K562 (cell line): ENCODE measurements around the gene RPF1. TPM values are rescaled to one million over a fixed set of nuclear protein-coding genes. Genes with fewer than 3 reads are reported as not detected.

Experiments
- ATAC-seq: fragments of 200-7000 bp; cut with Tn5 transposase; 3 replicates; pipeline ENCODE4 v1.9.1; 2020; ENCODE audit warnings: moderate library complexity
- BruUV-seq: library from RNA; stranded (reverse); fragments of 400-500 nt; replicated peaks from 2 replicates; lab custom pipeline; 2021; lab: Mats Ljungman, UMichigan
- CTCF ChIA-PET: fragments of 300-600 bp; formaldehyde crosslinking; extraction: SDS; loops from one replicate; lab custom pipeline; 2021; ENCODE audit warnings: low intra/inter-chr PET ratio; lab: Yijun Ruan, JAX
- POLR2A ChIA-PET: fragments of 300-600, 350-650 bp; sonication (Branson Sonifier 250); formaldehyde crosslinking; extraction: SDS; loops from one replicate; lab custom pipeline; 2021; ENCODE audit warnings: antibody characterized with exemption, inconsistent platforms; lab: Yijun Ruan, JAX
- DNase-seq, 4 experiments: peaks; one replicate each; pipeline versions ENCODE4 v3.0.0 to v3.0.0-alpha.2; 2011 to 2018; ENCODE audit warnings: low spot score in 3 of 4, mixed read lengths in 3 of 4; ENCODE audit errors: extremely low read depth in 1 of 4
- FAIRE-seq: peaks from 2 replicates; lab custom pipeline; 2011; peaks lifted over from hg19 to GRCh38; lab: Jason Lieb, UNC
- H2AFZ ChIP-seq: 2 replicates; pipeline ENCODE4 v1.6.0; 2011; ENCODE audit warnings: low read depth, low read length, control low read depth, inconsistent platforms
- H3K27ac ChIP-seq: fragments of 200-600 bp; 3 replicates; pipeline ENCODE4 v1.8.0; 2011; ENCODE audit warnings: low read depth, mild to moderate bottlenecking, control low read depth, inconsistent platforms, low read length, moderate library complexity, mixed read lengths; ENCODE audit errors: extremely low read depth
- H3K27me3 ChIP-seq, 2 experiments: fragments of 300-600 bp in 1 of 2; 2 replicates in 1 of 2; 3 replicates in 1 of 2; pipeline versions ENCODE4 v1.6.0 to v1.8.0; 2011; ENCODE audit warnings: inconsistent platforms in 2 of 2, low read length in 2 of 2, mild to moderate bottlenecking in 1 of 2, mixed read lengths in 1 of 2, moderate library complexity in 1 of 2; ENCODE audit not compliant: control insufficient read depth in 2 of 2, insufficient read depth in 2 of 2
- H3K36me3 ChIP-seq: fragments of 300-600 bp; 3 replicates; pipeline ENCODE4 v1.8.0; 2011; ENCODE audit warnings: mild to moderate bottlenecking, low read length, inconsistent platforms; ENCODE audit not compliant: control insufficient read depth, insufficient read depth
- H3K4me1 ChIP-seq, 2 experiments: fragments of 200-600 bp in 1 of 2; replicated peaks in 1 of 2; 2 replicates in 1 of 2; 3 replicates in 1 of 2; pipeline versions ENCODE4 v1.5.1 to v1.8.0; 2011; ENCODE audit warnings: inconsistent platforms in 2 of 2, low read length in 2 of 2, mild to moderate bottlenecking in 1 of 2, mixed read lengths in 1 of 2, moderate library complexity in 1 of 2; ENCODE audit not compliant: control insufficient read depth in 2 of 2, insufficient read depth in 2 of 2
- H3K4me2 ChIP-seq: 2 replicates; pipeline ENCODE4 v1.6.1; 2011; ENCODE audit warnings: low read length, control low read depth, inconsistent platforms, mixed read lengths; ENCODE audit not compliant: insufficient read depth
- H3K4me3 ChIP-seq: fragments of 200-600 bp; sonication (generic), shearing (Covaris generic); 2 replicates; pipeline ENCODE4 v1.5.1; 2016; ENCODE audit warnings: control low read depth, inconsistent platforms
- H3K79me2 ChIP-seq: fragments of 200-600 bp; 3 replicates; pipeline ENCODE4 v1.8.0; 2011; ENCODE audit warnings: low read length, inconsistent platforms; ENCODE audit not compliant: control insufficient read depth, insufficient read depth
- H3K9ac ChIP-seq, 2 experiments: 2 replicates each; pipeline versions ENCODE4 v1.6.0 to v1.6.1; 2011; ENCODE audit warnings: low read depth in 2 of 2, low read length in 2 of 2, control low read depth in 1 of 2, inconsistent platforms in 1 of 2, mild to moderate bottlenecking in 1 of 2, mixed read lengths in 1 of 2; ENCODE audit not compliant: insufficient read depth in 1 of 2
- H3K9me1 ChIP-seq: one replicate; pipeline ENCODE4 v1.6.0; 2011; ENCODE audit warnings: inconsistent platforms, mild to moderate bottlenecking, low read length, moderate library complexity; ENCODE audit not compliant: control insufficient read depth, insufficient read depth
- H3K9me3 ChIP-seq: replicated peaks from 2 replicates; pipeline ENCODE4 v1.5.1; 2011; ENCODE audit warnings: low read depth, low read length, inconsistent platforms; ENCODE audit not compliant: control insufficient read depth, insufficient read depth
- H4K20me1 ChIP-seq: replicated peaks from 2 replicates; pipeline ENCODE4 v1.6.1; 2011; ENCODE audit warnings: low read length, inconsistent platforms, mixed read lengths; ENCODE audit not compliant: control insufficient read depth, insufficient read depth
- ARID1B ChIP-seq: fragments of 450-650 bp; IDR thresholded peaks from 2 replicates; pipeline ENCODE4 v1.6.1; 2016; ENCODE audit warnings: antibody characterized with exemption, mild to moderate bottlenecking, inconsistent platforms
- DACH1 ChIP-seq: fragments of 450-650 bp; IDR thresholded peaks from 2 replicates; pipeline ENCODE4 v1.6.1; 2018; ENCODE audit not compliant: partially characterized antibody
- NELFE ChIP-seq: IDR thresholded peaks from 2 replicates; pipeline ENCODE4 v1.6.1; 2011; ENCODE audit warnings: mild to moderate bottlenecking; ENCODE audit not compliant: insufficient read depth, insufficient read length
- RBM22 ChIP-seq: fragments of 200-400 bp; formaldehyde crosslinking; IDR thresholded peaks from 2 replicates; pipeline ENCODE4 v1.6.1; 2018; ENCODE audit warnings: low read length, low read depth; ENCODE audit not compliant: poor library complexity, severe bottlenecking
- SPI1 ChIP-seq: IDR thresholded peaks from 2 replicates; pipeline ENCODE4 v1.6.1; 2011; ENCODE audit warnings: low read depth, low read length, control low read depth, borderline replicate concordance
- ZBTB2 ChIP-seq: fragments of 450-650 bp; IDR thresholded peaks from 2 replicates; pipeline ENCODE4 v1.6.1; 2016; ENCODE audit warnings: antibody characterized with exemption
- WGBS: fragments of 100-300 bp; shearing (Covaris generic); methylation state at CpG from one replicate; pipeline ENCODE4 v1.1.6; 2016; ENCODE audit warnings: low coverage, mixed read lengths; ENCODE audit not compliant: insufficient coverage; ENCODE audit errors: missing lambda C conversion rate; 5-methylcytosine and 5-hydroxymethylcytosine counted together
- in situ Hi-C: fragments of 300-500 bp; cut with MboI; formaldehyde crosslinking; loops from 4 replicates; pipeline ENCODE4 v1.15.0; 2018; ENCODE audit warnings: inconsistent platforms, mixed read lengths
- intact Hi-C: fragments of 100-400 bp; cut with micrococcal nuclease; formaldehyde crosslinking; loops from 2 replicates; pipeline ENCODE4 v1.14.2; 2022
- polyA plus RNA-seq, 8 experiments: library from polyadenylated mRNA; depleted of rRNA in 4 of 8; stranded (reverse) in 5 of 8; unstranded in 3 of 8; fragments of >200 nt; fragmentation: Nextera tagmentation in 2 of 8; fragmentation: Illumina TruSeq in 1 of 8; extraction: Ambion mirVana in 2 of 8; extraction: Trizol in 1 of 8; gene quantifications; 2 replicates each; pipeline versions ENCODE4 v1.2.1 to v1.2.3, GENCODE V29; 2011 to 2014; ENCODE audit warnings: inconsistent platforms in 1 of 8, missing spikeins in 1 of 8
- total RNA-seq, 7 experiments: library from RNA; depleted of rRNA in 6 of 7; stranded (reverse); fragments of >200 nt in 6 of 7; fragmentation: Illumina TruSeq in 2 of 7; extraction: Trizol in 2 of 7; gene quantifications; 2 replicates each; pipeline versions ENCODE4 v1.2.1 to v1.2.3, GENCODE V29; 2011 to 2021; ENCODE audit warnings: low replicate concordance in 1 of 7

The RPF1 gene
- total and polyA plus RNA-seq, 9 of the 15 experiments (the other 6 are each of a cell fraction or from before 2014, with no cell fraction given): 52.4 to 156 (median 90.2) TPM

- H3K4me1 ChIP-seq: no peaks in the 10 kb centered on the region
- ATAC-seq: peak; percentile 43; the same call in 2 of the 3 replicates
- DNase-seq: no peak
- H2AFZ ChIP-seq: no peak overlapping the region
- ChIA-PET POLR2A (no interaction called here), CTCF (no interaction called here)
- no peak overlapping the region for H3K9ac ChIP-seq
- H3K36me3 ChIP-seq: no peaks in the 10 kb centered on the region
- BruUV-seq: no TSS peak
- no peaks in the 10 kb centered on the region; a peak in 1 of 5 replicates for H3K27me3 ChIP-seq
- no peaks in the 10 kb centered on the region for H3K9me3 ChIP-seq
- peak; percentile 94 for TF ChIP-seq SPI1
- TF ChIP-seq ARID1B: 0 out of 2 replicates have a peak, but pooled peaks have one; percentile 23
- no peak for TF ChIP-seq ZBTB2
- no peaks in the 10 kb centered on the region for H3K79me2 ChIP-seq
- intact Hi-C loops (no loop called here), in situ Hi-C loops (no loop called here)
- peak; percentile 51 for FAIRE-seq
- H4K20me1 ChIP-seq: no peaks in the 10 kb centered on the region
- no peak overlapping the region for H3K4me3 ChIP-seq
- H3K9me1 ChIP-seq: no peaks in the 10 kb centered on the region
- 0% methylated on average over 1 of the region's 1 CpG for WGBS
- no peak overlapping the region for H3K27ac ChIP-seq
- no peak overlapping the region for H3K4me2 ChIP-seq
Observed at GRCh38 chr1:84462118-84462517, 16.9 kb upstream of the RPF1 start.

- H3K9ac ChIP-seq: no peak overlapping the region
- no peaks in the 10 kb centered on the region for H3K79me2 ChIP-seq
- no peaks in the 10 kb centered on the region for H3K4me1 ChIP-seq
- ChIA-PET CTCF (no interaction called here), POLR2A (no interaction called here)
- no peak for DNase-seq
- peaks cover 0 to 3% of the 10 kb centered on the region in 2 experiments; a peak in 2 of 5 replicates for H3K27me3 ChIP-seq
- no peak for FAIRE-seq
- in situ Hi-C loops (no loop called here), intact Hi-C loops (no loop called here)
- no peak overlapping the region for H3K27ac ChIP-seq
- H3K4me2 ChIP-seq: no peak overlapping the region
- no peaks in the 10 kb centered on the region for H3K36me3 ChIP-seq
- no peaks in the 10 kb centered on the region for H4K20me1 ChIP-seq
- no peaks in the 10 kb centered on the region for H3K9me1 ChIP-seq
- no TSS peak for BruUV-seq
- ATAC-seq: no peak
- TF ChIP-seq DACH1 (no peak), NELFE (no peak), RBM22 (no peak)
- H3K9me3 ChIP-seq: no peaks in the 10 kb centered on the region
- no peak overlapping the region for H3K4me3 ChIP-seq
- no peak overlapping the region for H2AFZ ChIP-seq
Observed at GRCh38 chr1:84467298-84467697, 11.8 kb upstream of the RPF1 start.
